K562 (cell line): ENCODE results near the gene HLF.

ENCODE experiments used
- CEBPG ChIP-seq, 3 experiments: fragments of 200-800 bp in 1 of 3; sonication (Bioruptor generic) in 1 of 3; sonication (generic) in 1 of 3; formaldehyde crosslinking in 1 of 3; IDR thresholded peaks in 2 of 3; conservative IDR thresholded peaks in 1 of 3; 2 replicates each; pipeline versions ENCODE4 v1.6.1 to v1.8.0; 2016 to 2022; ENCODE audit warnings: missing compliant biosample characterization in 2 of 3, missing genetic modification characterization in 2 of 3, mild to moderate bottlenecking in 1 of 3, missing genetic modification reagents in 1 of 3
- EZH2 ChIP-seq: IDR thresholded peaks from 2 replicates; pipeline ENCODE4 v1.6.1; 2012; ENCODE audit warnings: low read depth, mild to moderate bottlenecking, inconsistent platforms, low read length, borderline replicate concordance
- GTF2E2 ChIP-seq: fragments of 200-800 bp; sonication (Bioruptor generic); IDR thresholded peaks from 2 replicates; pipeline ENCODE4 v1.6.1; 2016; ENCODE audit warnings: missing genetic modification characterization, missing compliant biosample characterization
- JUND ChIP-seq, 2 experiments: IDR thresholded peaks; 2 replicates in 1 of 2; 3 replicates in 1 of 2; pipeline ENCODE4 v1.6.1; 2011; ENCODE audit warnings: borderline replicate concordance in 2 of 2, low read depth in 2 of 2, low read length in 2 of 2, improper control_type of control experiment in 1 of 2, missing biosample characterization in 1 of 2, missing genetic modification characterization in 1 of 2, missing genetic modification reagents in 1 of 2
- NR3C1 ChIP-seq: sonication (generic); formaldehyde crosslinking; IDR thresholded peaks from 2 replicates; pipeline ENCODE4 v1.8.1; 2022; ENCODE audit warnings: missing genetic modification reagents
- NRF1 ChIP-seq, 2 experiments: fragments of 450-650 bp; IDR thresholded peaks in 1 of 2; conservative IDR thresholded peaks in 1 of 2; 2 replicates each; pipeline ENCODE4 v1.6.1; 2014; ENCODE audit warnings: mild to moderate bottlenecking in 2 of 2
- POLR2AphosphoS5 ChIP-seq: IDR thresholded peaks from 2 replicates; pipeline ENCODE4 v1.6.1; 2011; ENCODE audit warnings: mild to moderate bottlenecking, low read depth, low read length, moderate library complexity; ENCODE audit not compliant: control insufficient read depth, insufficient read depth
- RB1 ChIP-seq: fragments of 450-650 bp; IDR thresholded peaks from 2 replicates; pipeline ENCODE4 v1.6.1; 2017; ENCODE audit warnings: low read depth, mild to moderate bottlenecking
- TF ChIP-seq, protein P1 (sequence below): fragments of 450-650 bp; IDR thresholded peaks from 2 replicates; pipeline ENCODE4 v1.6.1; 2018; ENCODE audit not compliant: partially characterized antibody
- TF ChIP-seq, protein P2 (sequence below): sonication (generic); formaldehyde crosslinking; IDR thresholded peaks from 2 replicates; pipeline ENCODE4 v1.8.1; 2023; ENCODE audit warnings: missing genetic modification reagents, mild to moderate bottlenecking, borderline replicate concordance
- TF ChIP-seq, protein P3 (sequence below), 3 experiments: IDR thresholded peaks in 2 of 3; conservative IDR thresholded peaks in 1 of 3; 2 replicates each; pipeline ENCODE4 v1.5.1; 2011 to 2012; ENCODE audit warnings: low read length in 3 of 3, mild to moderate bottlenecking in 3 of 3, control low read depth in 2 of 3, improper control_type of control experiment in 1 of 3, inconsistent platforms in 1 of 3, low read depth in 1 of 3, mixed read lengths in 1 of 3, moderate library complexity in 1 of 3; ENCODE audit not compliant: insufficient read depth in 2 of 3
- TF ChIP-seq, protein P4 (sequence below), 2 experiments: IDR thresholded peaks; 2 replicates each; pipeline ENCODE4 v1.6.1; 2012; ENCODE audit warnings: improper control_type of control experiment in 2 of 2, low read depth in 2 of 2, low read length in 2 of 2, borderline replicate concordance in 1 of 2
- TF ChIP-seq, protein P5 (sequence below): fragments of 450-650 bp; IDR thresholded peaks from 2 replicates; pipeline ENCODE4 v1.6.1; 2016

DNA sequence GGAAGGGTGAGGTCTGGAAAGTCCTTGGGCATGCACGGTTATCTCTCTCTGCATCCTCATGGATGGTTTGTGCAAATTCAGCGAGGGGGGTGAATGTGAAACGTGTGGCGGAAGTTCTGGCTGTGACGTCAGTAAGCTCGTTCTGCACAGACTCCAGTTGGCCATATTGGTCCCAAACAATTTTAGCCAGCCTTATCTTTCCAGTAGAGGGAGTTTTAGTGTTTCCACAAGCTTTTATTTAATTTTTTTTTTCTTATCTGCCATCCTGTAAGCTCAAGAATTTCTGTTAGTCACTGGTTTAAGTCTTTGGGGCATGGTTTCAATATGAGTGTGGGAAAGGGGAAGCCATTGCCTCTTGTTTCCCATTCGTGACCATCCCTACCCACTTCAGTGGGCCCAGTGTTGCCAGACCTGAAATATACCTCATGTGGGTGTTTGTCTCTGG is 39.0 kb downstream of the HLF start:
- TF ChIP-seq JUND (IDR thresholded peaks at IDR 0.05; ENCODE audit: borderline replicate concordance, low read depth, low read length) = no peak
- TF ChIP-seq JUND (tag; IDR thresholded peaks at IDR 0.05; ENCODE audit: borderline replicate concordance, low read depth, low read length) = no peak
- no peak for TF ChIP-seq POLR2AphosphoS5
- TF ChIP-seq, protein P1, sequence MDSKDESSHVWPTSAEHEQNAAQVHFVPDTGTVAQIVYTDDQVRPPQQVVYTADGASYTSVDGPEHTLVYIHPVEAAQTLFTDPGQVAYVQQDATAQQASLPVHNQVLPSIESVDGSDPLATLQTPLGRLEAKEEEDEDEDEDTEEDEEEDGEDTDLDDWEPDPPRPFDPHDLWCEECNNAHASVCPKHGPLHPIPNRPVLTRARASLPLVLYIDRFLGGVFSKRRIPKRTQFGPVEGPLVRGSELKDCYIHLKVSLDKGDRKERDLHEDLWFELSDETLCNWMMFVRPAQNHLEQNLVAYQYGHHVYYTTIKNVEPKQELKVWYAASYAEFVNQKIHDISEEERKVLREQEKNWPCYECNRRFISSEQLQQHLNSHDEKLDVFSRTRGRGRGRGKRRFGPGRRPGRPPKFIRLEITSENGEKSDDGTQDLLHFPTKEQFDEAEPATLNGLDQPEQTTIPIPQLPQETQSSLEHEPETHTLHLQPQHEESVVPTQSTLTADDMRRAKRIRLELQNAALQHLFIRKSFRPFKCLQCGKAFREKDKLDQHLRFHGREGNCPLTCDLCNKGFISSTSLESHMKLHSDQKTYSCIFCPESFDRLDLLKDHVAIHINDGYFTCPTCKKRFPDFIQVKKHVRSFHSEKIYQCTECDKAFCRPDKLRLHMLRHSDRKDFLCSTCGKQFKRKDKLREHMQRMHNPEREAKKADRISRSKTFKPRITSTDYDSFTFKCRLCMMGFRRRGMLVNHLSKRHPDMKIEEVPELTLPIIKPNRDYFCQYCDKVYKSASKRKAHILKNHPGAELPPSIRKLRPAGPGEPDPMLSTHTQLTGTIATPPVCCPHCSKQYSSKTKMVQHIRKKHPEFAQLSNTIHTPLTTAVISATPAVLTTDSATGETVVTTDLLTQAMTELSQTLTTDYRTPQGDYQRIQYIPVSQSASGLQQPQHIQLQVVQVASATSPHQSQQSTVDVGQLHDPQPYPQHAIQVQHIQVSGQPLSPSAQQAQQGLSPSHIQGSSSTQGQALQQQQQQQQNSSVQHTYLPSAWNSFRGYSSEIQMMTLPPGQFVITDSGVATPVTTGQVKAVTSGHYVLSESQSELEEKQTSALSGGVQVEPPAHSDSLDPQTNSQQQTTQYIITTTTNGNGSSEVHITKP = no peak
- TF ChIP-seq NRF1 (conservative IDR thresholded peaks at IDR 0.05 in 1 of 2, IDR thresholded peaks at IDR 0.05 in 1 of 2) = peak; percentile 43 to 51; a peak in 3 of 4 replicates
- TF ChIP-seq, protein P2, sequence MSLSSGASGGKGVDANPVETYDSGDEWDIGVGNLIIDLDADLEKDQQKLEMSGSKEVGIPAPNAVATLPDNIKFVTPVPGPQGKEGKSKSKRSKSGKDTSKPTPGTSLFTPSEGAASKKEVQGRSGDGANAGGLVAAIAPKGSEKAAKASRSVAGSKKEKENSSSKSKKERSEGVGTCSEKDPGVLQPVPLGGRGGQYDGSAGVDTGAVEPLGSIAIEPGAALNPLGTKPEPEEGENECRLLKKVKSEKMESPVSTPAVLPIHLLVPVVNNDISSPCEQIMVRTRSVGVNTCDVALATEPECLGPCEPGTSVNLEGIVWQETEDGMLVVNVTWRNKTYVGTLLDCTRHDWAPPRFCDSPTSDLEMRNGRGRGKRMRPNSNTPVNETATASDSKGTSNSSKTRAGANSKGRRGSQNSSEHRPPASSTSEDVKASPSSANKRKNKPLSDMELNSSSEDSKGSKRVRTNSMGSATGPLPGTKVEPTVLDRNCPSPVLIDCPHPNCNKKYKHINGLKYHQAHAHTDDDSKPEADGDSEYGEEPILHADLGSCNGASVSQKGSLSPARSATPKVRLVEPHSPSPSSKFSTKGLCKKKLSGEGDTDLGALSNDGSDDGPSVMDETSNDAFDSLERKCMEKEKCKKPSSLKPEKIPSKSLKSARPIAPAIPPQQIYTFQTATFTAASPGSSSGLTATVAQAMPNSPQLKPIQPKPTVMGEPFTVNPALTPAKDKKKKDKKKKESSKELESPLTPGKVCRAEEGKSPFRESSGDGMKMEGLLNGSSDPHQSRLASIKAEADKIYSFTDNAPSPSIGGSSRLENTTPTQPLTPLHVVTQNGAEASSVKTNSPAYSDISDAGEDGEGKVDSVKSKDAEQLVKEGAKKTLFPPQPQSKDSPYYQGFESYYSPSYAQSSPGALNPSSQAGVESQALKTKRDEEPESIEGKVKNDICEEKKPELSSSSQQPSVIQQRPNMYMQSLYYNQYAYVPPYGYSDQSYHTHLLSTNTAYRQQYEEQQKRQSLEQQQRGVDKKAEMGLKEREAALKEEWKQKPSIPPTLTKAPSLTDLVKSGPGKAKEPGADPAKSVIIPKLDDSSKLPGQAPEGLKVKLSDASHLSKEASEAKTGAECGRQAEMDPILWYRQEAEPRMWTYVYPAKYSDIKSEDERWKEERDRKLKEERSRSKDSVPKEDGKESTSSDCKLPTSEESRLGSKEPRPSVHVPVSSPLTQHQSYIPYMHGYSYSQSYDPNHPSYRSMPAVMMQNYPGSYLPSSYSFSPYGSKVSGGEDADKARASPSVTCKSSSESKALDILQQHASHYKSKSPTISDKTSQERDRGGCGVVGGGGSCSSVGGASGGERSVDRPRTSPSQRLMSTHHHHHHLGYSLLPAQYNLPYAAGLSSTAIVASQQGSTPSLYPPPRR (CRISPR knock-in tag) = no peak
- TF ChIP-seq, protein P3, sequence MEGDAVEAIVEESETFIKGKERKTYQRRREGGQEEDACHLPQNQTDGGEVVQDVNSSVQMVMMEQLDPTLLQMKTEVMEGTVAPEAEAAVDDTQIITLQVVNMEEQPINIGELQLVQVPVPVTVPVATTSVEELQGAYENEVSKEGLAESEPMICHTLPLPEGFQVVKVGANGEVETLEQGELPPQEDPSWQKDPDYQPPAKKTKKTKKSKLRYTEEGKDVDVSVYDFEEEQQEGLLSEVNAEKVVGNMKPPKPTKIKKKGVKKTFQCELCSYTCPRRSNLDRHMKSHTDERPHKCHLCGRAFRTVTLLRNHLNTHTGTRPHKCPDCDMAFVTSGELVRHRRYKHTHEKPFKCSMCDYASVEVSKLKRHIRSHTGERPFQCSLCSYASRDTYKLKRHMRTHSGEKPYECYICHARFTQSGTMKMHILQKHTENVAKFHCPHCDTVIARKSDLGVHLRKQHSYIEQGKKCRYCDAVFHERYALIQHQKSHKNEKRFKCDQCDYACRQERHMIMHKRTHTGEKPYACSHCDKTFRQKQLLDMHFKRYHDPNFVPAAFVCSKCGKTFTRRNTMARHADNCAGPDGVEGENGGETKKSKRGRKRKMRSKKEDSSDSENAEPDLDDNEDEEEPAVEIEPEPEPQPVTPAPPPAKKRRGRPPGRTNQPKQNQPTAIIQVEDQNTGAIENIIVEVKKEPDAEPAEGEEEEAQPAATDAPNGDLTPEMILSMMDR (IDR thresholded peaks at IDR 0.05 in 2 of 3, conservative IDR thresholded peaks at IDR 0.05 in 1 of 3; ENCODE audit: insufficient read depth in 2 of 3, low read depth in 1 of 3, low read length in 3 of 3) = peak in 2 of 3 experiments; percentile 33 to 51; a peak in 2 of 6 replicates
- TF ChIP-seq, protein P4, sequence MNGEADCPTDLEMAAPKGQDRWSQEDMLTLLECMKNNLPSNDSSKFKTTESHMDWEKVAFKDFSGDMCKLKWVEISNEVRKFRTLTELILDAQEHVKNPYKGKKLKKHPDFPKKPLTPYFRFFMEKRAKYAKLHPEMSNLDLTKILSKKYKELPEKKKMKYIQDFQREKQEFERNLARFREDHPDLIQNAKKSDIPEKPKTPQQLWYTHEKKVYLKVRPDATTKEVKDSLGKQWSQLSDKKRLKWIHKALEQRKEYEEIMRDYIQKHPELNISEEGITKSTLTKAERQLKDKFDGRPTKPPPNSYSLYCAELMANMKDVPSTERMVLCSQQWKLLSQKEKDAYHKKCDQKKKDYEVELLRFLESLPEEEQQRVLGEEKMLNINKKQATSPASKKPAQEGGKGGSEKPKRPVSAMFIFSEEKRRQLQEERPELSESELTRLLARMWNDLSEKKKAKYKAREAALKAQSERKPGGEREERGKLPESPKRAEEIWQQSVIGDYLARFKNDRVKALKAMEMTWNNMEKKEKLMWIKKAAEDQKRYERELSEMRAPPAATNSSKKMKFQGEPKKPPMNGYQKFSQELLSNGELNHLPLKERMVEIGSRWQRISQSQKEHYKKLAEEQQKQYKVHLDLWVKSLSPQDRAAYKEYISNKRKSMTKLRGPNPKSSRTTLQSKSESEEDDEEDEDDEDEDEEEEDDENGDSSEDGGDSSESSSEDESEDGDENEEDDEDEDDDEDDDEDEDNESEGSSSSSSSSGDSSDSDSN (IDR thresholded peaks at IDR 0.05; ENCODE audit: borderline replicate concordance in 1 of 2, low read depth in 2 of 2, low read length in 2 of 2) = no peak
- TF ChIP-seq, protein P5, sequence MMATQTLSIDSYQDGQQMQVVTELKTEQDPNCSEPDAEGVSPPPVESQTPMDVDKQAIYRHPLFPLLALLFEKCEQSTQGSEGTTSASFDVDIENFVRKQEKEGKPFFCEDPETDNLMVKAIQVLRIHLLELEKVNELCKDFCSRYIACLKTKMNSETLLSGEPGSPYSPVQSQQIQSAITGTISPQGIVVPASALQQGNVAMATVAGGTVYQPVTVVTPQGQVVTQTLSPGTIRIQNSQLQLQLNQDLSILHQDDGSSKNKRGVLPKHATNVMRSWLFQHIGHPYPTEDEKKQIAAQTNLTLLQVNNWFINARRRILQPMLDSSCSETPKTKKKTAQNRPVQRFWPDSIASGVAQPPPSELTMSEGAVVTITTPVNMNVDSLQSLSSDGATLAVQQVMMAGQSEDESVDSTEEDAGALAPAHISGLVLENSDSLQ = no peak
- no peak for TF ChIP-seq CEBPG (CRISPR knock-in tag; IDR thresholded peaks at IDR 0.05)
- TF ChIP-seq CEBPG (tag; conservative IDR thresholded peaks at IDR 0.05 in 1 of 2, IDR thresholded peaks at IDR 0.05 in 1 of 2) = no peak
- TF ChIP-seq RB1 = no peak
- TF ChIP-seq EZH2 = no peak
- no peak for TF ChIP-seq NR3C1
- no peak for TF ChIP-seq GTF2E2 (tag)
